Measurements from ENCODE around the gene NFATC2. TPM values are rescaled to one million over a fixed set of nuclear protein-coding genes. Genes with fewer than 3 reads are reported as not detected.
A peak's percentile ranks its signal among the peaks of the same experiment; 100 is the strongest.

Gene NFATC2
- total RNA-seq, 1 experiment from 2014 or later: 6.3 TPM

- intact Hi-C loops (cut with micrococcal nuclease; ENCODE audit: unreplicated experiment): no loop called here
- no peak for DNase-seq
- H3K4me3 ChIP-seq: no peak overlapping the region
- ChIA-PET POLR2A (ENCODE audit: unreplicated experiment) (interaction anchor here (0.7 kb wide), 1 partner anchor 15 kb away, joined by 3 read pairs; no protein-coding TSS in a partner anchor), CTCF (no interaction called here)
- H3K79me2 ChIP-seq (ENCODE audit: low read depth): no peaks in the 10 kb centered on the region
- H4K20me1 ChIP-seq (ENCODE audit: insufficient read depth): no peaks in the 10 kb centered on the region
- no peaks in the 10 kb centered on the region for H3K9me3 ChIP-seq (ENCODE audit: insufficient read depth, low read depth)
- no peaks in the 10 kb centered on the region for H3K36me3 ChIP-seq (ENCODE audit: low read depth)
- H2AFZ ChIP-seq: no peak overlapping the region
- BruUV-seq (replicated peaks): no TSS peak
- TF ChIP-seq CTCF (conservative IDR thresholded peaks at IDR 0.05) (no peak), EZH2 (IDR thresholded peaks at IDR 0.05; ENCODE audit: low read depth) (no peak)
- no peak overlapping the region for H3K27ac ChIP-seq
- H3K4me1 ChIP-seq (replicated peaks; ENCODE audit: insufficient read depth): peaks cover 6% of the 10 kb centered on the region; the same call in 1 of the 2 replicates
- H3K4me2 ChIP-seq: no peak overlapping the region
- peaks cover 21% of the 10 kb centered on the region for H3F3A ChIP-seq (ENCODE audit: insufficient read depth, low read depth)
- H3K27me3 ChIP-seq (ENCODE audit: insufficient read depth, low read depth): no peaks in the 10 kb centered on the region
- no peaks in the 10 kb centered on the region for H3K9me2 ChIP-seq (ENCODE audit: insufficient read depth)
Observed at GRCh38 chr20:51503376-51503775, 39.1 kb downstream of the NFATC2 start.

GRCh38 chr20:51500936-51501335 is 41.6 kb downstream of the NFATC2 start:
- intact Hi-C loops (cut with micrococcal nuclease; ENCODE audit: unreplicated experiment): no loop called here
- Histone ChIP-seq H4K20me1 (ENCODE audit: insufficient read depth) (no peaks in the 10 kb centered on the region), H3K79me2 (ENCODE audit: low read depth) (no peaks in the 10 kb centered on the region), H3K4me1 (replicated peaks; ENCODE audit: insufficient read depth) (peaks cover 10% of the 10 kb centered on the region; the same call in 1 of the 2 replicates), H3K27me3 (ENCODE audit: insufficient read depth, low read depth) (no peaks in the 10 kb centered on the region), H3K36me3 (ENCODE audit: low read depth) (no peaks in the 10 kb centered on the region), H3F3A (ENCODE audit: insufficient read depth, low read depth) (peaks cover 21% of the 10 kb centered on the region), H3K4me2 (no peak overlapping the region), H2AFZ (no peak overlapping the region), H3K9me3 (ENCODE audit: insufficient read depth, low read depth) (no peaks in the 10 kb centered on the region), H3K9me2 (ENCODE audit: insufficient read depth) (no peaks in the 10 kb centered on the region), H3K4me3 (no peak overlapping the region), H3K27ac (no peak overlapping the region)
- ChIA-PET POLR2A (ENCODE audit: unreplicated experiment) (no interaction called here), CTCF (no interaction called here)
- BruUV-seq (replicated peaks): no TSS peak
- TF ChIP-seq EZH2 (IDR thresholded peaks at IDR 0.05; ENCODE audit: low read depth) (no peak), CTCF (conservative IDR thresholded peaks at IDR 0.05) (no peak)
- no peak for DNase-seq

DNA sequence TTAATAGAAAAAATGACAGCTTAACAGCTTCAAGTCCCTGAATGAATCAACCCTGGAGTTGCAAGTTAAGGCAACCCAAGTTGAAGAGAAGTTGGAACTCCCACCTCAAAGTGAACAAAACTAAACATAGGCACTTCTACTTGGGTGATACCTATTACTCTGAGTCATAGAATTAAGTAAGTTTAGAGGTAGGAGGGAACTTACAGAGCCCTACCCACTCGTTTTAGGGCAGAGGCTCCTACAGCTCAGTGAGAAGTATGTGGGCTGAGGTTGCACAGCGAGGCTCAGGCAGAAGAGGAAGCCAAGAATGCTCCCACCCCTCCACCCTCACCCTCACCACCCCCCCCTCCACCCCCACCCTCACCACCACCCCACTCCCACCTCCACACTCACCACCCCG is 42.2 kb downstream of the NFATC2 start:
- Histone ChIP-seq H3K79me2 (ENCODE audit: low read depth) (no peaks in the 10 kb centered on the region), H3K4me2 (no peak overlapping the region), H3K9me3 (ENCODE audit: insufficient read depth, low read depth) (no peaks in the 10 kb centered on the region), H2AFZ (no peak overlapping the region), H3F3A (ENCODE audit: insufficient read depth, low read depth) (peaks cover 21% of the 10 kb centered on the region), H3K4me3 (no peak overlapping the region), H4K20me1 (ENCODE audit: insufficient read depth) (no peaks in the 10 kb centered on the region), H3K9me2 (ENCODE audit: insufficient read depth) (no peaks in the 10 kb centered on the region), H3K27ac (peak overlapping the region; percentile 22; the same call in 1 of the 2 replicates), H3K36me3 (ENCODE audit: low read depth) (no peaks in the 10 kb centered on the region), H3K27me3 (ENCODE audit: insufficient read depth, low read depth) (no peaks in the 10 kb centered on the region), H3K4me1 (replicated peaks; ENCODE audit: insufficient read depth) (peaks cover 10% of the 10 kb centered on the region; the same call in 1 of the 2 replicates)
- DNase-seq: peak in 1 of 2 experiments; percentile 64
- TF ChIP-seq CTCF (conservative IDR thresholded peaks at IDR 0.05) (no peak), EZH2 (IDR thresholded peaks at IDR 0.05; ENCODE audit: low read depth) (no peak)
- POLR2A ChIA-PET (ENCODE audit: unreplicated experiment): no interaction called here
- CTCF ChIA-PET: no interaction called here
- BruUV-seq (replicated peaks): no TSS peak
- intact Hi-C loops (cut with micrococcal nuclease; ENCODE audit: unreplicated experiment): no loop called here

Measured in PC-9 (cell line).